ENCODE results near the gene TRPM3.

The TRPM3 gene

GRCh38 chr9:70618784-70619183 lies 502.6 kb downstream of the TRPM3 start:
- H3K27ac ChIP-seq (replicated peaks): no peak overlapping the region
- no peak for DNase-seq (ENCODE audit: low read depth in 1 of 2, low spot score in 1 of 2)
- no peak for TF ChIP-seq GABPA (IDR thresholded peaks at IDR 0.05; ENCODE audit: low read depth)
- TF ChIP-seq POLR2AphosphoS5 (IDR thresholded peaks at IDR 0.05; ENCODE audit: low read depth): no peak

GRCh38 chr9:70617033-70617828 lies 504.2 kb downstream of the TRPM3 start:
- Histone ChIP-seq H3K27ac (replicated peaks) (no peak overlapping the region), H3K27me3 (ENCODE audit: insufficient read depth, poor library complexity, severe bottlenecking) (no peaks in the 10 kb centered on the region), H3K4me3 (replicated peaks; ENCODE audit: insufficient read depth, low read length) (no peak overlapping the region)
- no peak for DNase-seq (ENCODE audit: low read depth in 1 of 2, low spot score in 1 of 2)
- no peak for TF ChIP-seq GABPA (IDR thresholded peaks at IDR 0.05; ENCODE audit: low read depth)
- TF ChIP-seq SPI1 (IDR thresholded peaks at IDR 0.05; ENCODE audit: borderline replicate concordance, low read depth): no peak
- no peak for TF ChIP-seq POLR2AphosphoS5 (IDR thresholded peaks at IDR 0.05; ENCODE audit: low read depth)
- no peak for TF ChIP-seq CTCF (IDR thresholded peaks at IDR 0.05; ENCODE audit: insufficient read depth, low read length)
- TF ChIP-seq REST (IDR thresholded peaks at IDR 0.05; ENCODE audit: insufficient replicate concordance, low read depth): no peak

More at GRCh38 chr9:70618784-70619183, 502.6 kb downstream of the TRPM3 start:
- no peak overlapping the region for H3K4me3 ChIP-seq (replicated peaks; ENCODE audit: insufficient read depth, low read length)
- no peaks in the 10 kb centered on the region for H3K27me3 ChIP-seq (ENCODE audit: insufficient read depth, poor library complexity, severe bottlenecking)

- TF ChIP-seq SPI1 (IDR thresholded peaks at IDR 0.05; ENCODE audit: borderline replicate concordance, low read depth): no peak
- no peak for TF ChIP-seq GABPA (IDR thresholded peaks at IDR 0.05; ENCODE audit: low read depth)
- no peak for DNase-seq (ENCODE audit: low read depth in 1 of 2, low spot score in 1 of 2)
- H3K27ac ChIP-seq (replicated peaks): no peak overlapping the region
- H3K27me3 ChIP-seq (ENCODE audit: insufficient read depth, poor library complexity, severe bottlenecking): no peaks in the 10 kb centered on the region
- H3K4me3 ChIP-seq (replicated peaks; ENCODE audit: insufficient read depth, low read length): no peak overlapping the region
These were observed 505.0 kb downstream of the TRPM3 start for GRCh38 chr9:70616228-70616990.

- H3K4me3 ChIP-seq (replicated peaks; ENCODE audit: insufficient read depth, low read length): no peak overlapping the region
- no peak for DNase-seq (ENCODE audit: low read depth in 1 of 2, low spot score in 1 of 2)
- H3K27me3 ChIP-seq (ENCODE audit: insufficient read depth, poor library complexity, severe bottlenecking): no peaks in the 10 kb centered on the region
- H3K27ac ChIP-seq (replicated peaks): no peak overlapping the region
- TF ChIP-seq GABPA (IDR thresholded peaks at IDR 0.05; ENCODE audit: low read depth) (no peak), POLR2AphosphoS5 (IDR thresholded peaks at IDR 0.05; ENCODE audit: low read depth) (no peak), CTCF (IDR thresholded peaks at IDR 0.05; ENCODE audit: insufficient read depth, low read length) (no peak), SPI1 (IDR thresholded peaks at IDR 0.05; ENCODE audit: borderline replicate concordance, low read depth) (peak; percentile 78), REST (IDR thresholded peaks at IDR 0.05; ENCODE audit: insufficient replicate concordance, low read depth) (no peak)
These were observed 505.8 kb downstream of the TRPM3 start for GRCh38 chr9:70615464-70616138.
